ENCODE results near the gene SLPI.
A peak's percentile ranks its signal among the peaks of the same experiment; 100 is the strongest.

Gene SLPI

GRCh38 chr20:45258259-45258658 is 3.9 kb upstream of the SLPI start:
- H3K4me3 ChIP-seq (ENCODE audit: low read depth in 1 of 2, low read length in 1 of 2) = no peak overlapping the region
- no peak overlapping the region for H3K27ac ChIP-seq
- no peaks in the 10 kb centered on the region for H3K36me3 ChIP-seq
- peaks cover 26% of the 10 kb centered on the region in 2 experiments for H3K4me1 ChIP-seq (ENCODE audit: control insufficient read depth in 1 of 2, insufficient read depth in 1 of 2, low read depth in 1 of 2, low read length in 1 of 2)
- H3K27me3 ChIP-seq = no peaks in the 10 kb centered on the region
- H3K9me3 ChIP-seq = no peaks in the 10 kb centered on the region
- no peak for TF ChIP-seq CTCF (IDR thresholded peaks at IDR 0.05)

GRCh38 chr20:45257711-45258110 is 3.3 kb upstream of the SLPI start:
- no peaks in the 10 kb centered on the region for H3K27me3 ChIP-seq

GRCh38 chr20:45257161-45257560 is 2.8 kb upstream of the SLPI start:
- H3K27ac ChIP-seq = no peak overlapping the region
- H3K9me3 ChIP-seq = no peaks in the 10 kb centered on the region
- no peaks in the 10 kb centered on the region for H3K27me3 ChIP-seq
- TF ChIP-seq CTCF (IDR thresholded peaks at IDR 0.05) = no peak
- H3K4me3 ChIP-seq (ENCODE audit: low read depth in 1 of 2, low read length in 1 of 2) = no peak overlapping the region
- H3K36me3 ChIP-seq = no peaks in the 10 kb centered on the region
- H3K4me1 ChIP-seq (ENCODE audit: control insufficient read depth in 1 of 2, insufficient read depth in 1 of 2, low read depth in 1 of 2, low read length in 1 of 2) = peaks cover 37% of the 10 kb centered on the region in 2 experiments

More at GRCh38 chr20:45257711-45258110, 3.3 kb upstream of the SLPI start:
- Histone ChIP-seq H3K4me1 (ENCODE audit: control insufficient read depth in 1 of 2, insufficient read depth in 1 of 2, low read depth in 1 of 2, low read length in 1 of 2) (peaks cover 31 to 32% of the 10 kb centered on the region in 2 experiments), H3K4me3 (ENCODE audit: low read depth in 1 of 2, low read length in 1 of 2) (no peak overlapping the region), H3K27ac (no peak overlapping the region), H3K9me3 (no peaks in the 10 kb centered on the region), H3K36me3 (no peaks in the 10 kb centered on the region)
- no peak for TF ChIP-seq CTCF (IDR thresholded peaks at IDR 0.05)

GRCh38 chr20:45253261-45253660 is 1.1 kb downstream of the SLPI start:
- Histone ChIP-seq H3K36me3 (no peaks in the 10 kb centered on the region), H3K4me1 (ENCODE audit: control insufficient read depth in 1 of 2, insufficient read depth in 1 of 2, low read depth in 1 of 2, low read length in 1 of 2) (peaks cover 46 to 62% of the 10 kb centered on the region in 2 experiments), H3K27ac (peak overlapping the region; percentile 77), H3K4me3 (ENCODE audit: low read depth in 1 of 2, low read length in 1 of 2) (peak overlapping the region in 1 of 2 experiments; percentile 51), H3K9me3 (no peaks in the 10 kb centered on the region), H3K27me3 (no peaks in the 10 kb centered on the region)
- no peak for TF ChIP-seq CTCF (IDR thresholded peaks at IDR 0.05)

- H3K9me3 ChIP-seq = no peaks in the 10 kb centered on the region
- H3K27me3 ChIP-seq = no peaks in the 10 kb centered on the region
- peaks cover 52 to 74% of the 10 kb centered on the region in 2 experiments for H3K4me1 ChIP-seq (ENCODE audit: control insufficient read depth in 1 of 2, insufficient read depth in 1 of 2, low read depth in 1 of 2, low read length in 1 of 2)
- TF ChIP-seq CTCF (IDR thresholded peaks at IDR 0.05) = no peak
- H3K36me3 ChIP-seq = no peaks in the 10 kb centered on the region
- peak overlapping the region in 1 of 2 experiments; percentile 51 for H3K4me3 ChIP-seq (ENCODE audit: low read depth in 1 of 2, low read length in 1 of 2)
- peak overlapping the region; percentile 77 for H3K27ac ChIP-seq
Observed at GRCh38 chr20:45251884-45252560, 2.3 kb downstream of the SLPI start.

All from neutrophil (primary cell).